ENCODE results near the gene ESX1. TPM values are rescaled to one million over a fixed set of nuclear protein-coding genes. Genes with fewer than 3 reads are reported as not detected.
A peak's percentile ranks its signal among the peaks of the same experiment; 100 is the strongest.

ESX1 gene
- polyA plus RNA-seq, 2 of the 4 experiments (the other 2 are of a cell fraction), result 0.05 TPM; not detected in 1

DNA sequence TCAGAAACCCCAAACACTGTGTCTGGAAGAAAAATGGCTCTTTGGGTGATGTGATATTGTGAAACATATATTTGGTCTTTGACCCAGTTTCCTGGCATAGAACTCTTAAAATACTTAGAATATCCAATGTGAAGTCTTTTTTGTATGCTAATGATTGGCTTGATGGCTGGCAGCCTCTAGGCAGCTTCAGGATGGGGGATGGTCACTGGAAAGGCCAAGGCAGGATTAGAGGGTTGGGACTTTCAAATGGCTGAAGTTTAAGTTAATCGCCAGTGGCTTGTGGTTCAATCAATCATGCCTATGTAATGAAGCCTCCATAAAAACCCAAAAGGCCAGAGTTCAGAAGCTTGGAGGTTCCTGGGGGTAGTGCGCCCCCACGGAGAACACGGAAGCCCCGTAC, 33.5 kb upstream of the ESX1 start:
- ATAC-seq, result no peak
- CTCF ChIA-PET, result no interaction called here

GRCh38 chrX:104285201-104285600, 30.5 kb upstream of the ESX1 start:
- DNase-seq (ENCODE audit: low read depth in 1 of 2, low spot score in 1 of 2) (no peak), FAIRE-seq (peak; percentile 23), ATAC-seq (no peak)
- POLR2A ChIA-PET, result no interaction called here
- CTCF ChIA-PET, result interaction anchor here (1.1 to 2.7 kb wide), 2 partner anchors 15 to 24 kb away, joined by 3 to 8 read pairs; no protein-coding TSS in a partner anchor
- Histone ChIP-seq H3K4me2 (no peak overlapping the region), H3K27ac (no peak overlapping the region), H3K9me3 (no peaks in the 10 kb centered on the region), H3K4me3 (no peak overlapping the region), H3K4me1 (no peaks in the 10 kb centered on the region)
- TF ChIP-seq CHD2 (IDR thresholded peaks at IDR 0.05; ENCODE audit: low read length, partially characterized antibody) (no peak), NFE2L2 (conservative IDR thresholded peaks at IDR 0.05; ENCODE audit: low read length) (no peak), ZNF302 (CRISPR knock-in tag; IDR thresholded peaks at IDR 0.05) (no peak)
- TF ChIP-seq, protein P1, sequence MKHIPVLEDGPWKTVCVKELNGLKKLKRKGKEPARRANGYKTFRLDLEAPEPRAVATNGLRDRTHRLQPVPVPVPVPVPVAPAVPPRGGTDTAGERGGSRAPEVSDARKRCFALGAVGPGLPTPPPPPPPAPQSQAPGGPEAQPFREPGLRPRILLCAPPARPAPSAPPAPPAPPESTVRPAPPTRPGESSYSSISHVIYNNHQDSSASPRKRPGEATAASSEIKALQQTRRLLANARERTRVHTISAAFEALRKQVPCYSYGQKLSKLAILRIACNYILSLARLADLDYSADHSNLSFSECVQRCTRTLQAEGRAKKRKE (CRISPR knock-in tag; IDR thresholded peaks at IDR 0.05; ENCODE audit: low read depth), result no peak
- WGBS (ENCODE audit: missing lambda C conversion rate), result 56% methylated on average over 4 of the region's 4 CpGs

More for the DNA sequence above, 33.5 kb upstream of the ESX1 start:
- 68% methylated on average over 5 of the region's 5 CpGs for WGBS (ENCODE audit: missing lambda C conversion rate)
- no peak for TF ChIP-seq FOXS1 (CRISPR knock-in tag; IDR thresholded peaks at IDR 0.05)
- TF ChIP-seq RNF2 (IDR thresholded peaks at IDR 0.05; ENCODE audit: borderline replicate concordance, low read depth), result no peak
- TF ChIP-seq NR3C1 (IDR thresholded peaks at IDR 0.05), result no peak
- TF ChIP-seq CBX2 (IDR thresholded peaks at IDR 0.05; ENCODE audit: borderline replicate concordance, low read depth), result no peak
- TF ChIP-seq FOSL2 (IDR thresholded peaks at IDR 0.05), result no peak
- no peak for TF ChIP-seq FOSL2 (CRISPR knock-in tag; IDR thresholded peaks at IDR 0.05)
- TF ChIP-seq, protein P2, sequence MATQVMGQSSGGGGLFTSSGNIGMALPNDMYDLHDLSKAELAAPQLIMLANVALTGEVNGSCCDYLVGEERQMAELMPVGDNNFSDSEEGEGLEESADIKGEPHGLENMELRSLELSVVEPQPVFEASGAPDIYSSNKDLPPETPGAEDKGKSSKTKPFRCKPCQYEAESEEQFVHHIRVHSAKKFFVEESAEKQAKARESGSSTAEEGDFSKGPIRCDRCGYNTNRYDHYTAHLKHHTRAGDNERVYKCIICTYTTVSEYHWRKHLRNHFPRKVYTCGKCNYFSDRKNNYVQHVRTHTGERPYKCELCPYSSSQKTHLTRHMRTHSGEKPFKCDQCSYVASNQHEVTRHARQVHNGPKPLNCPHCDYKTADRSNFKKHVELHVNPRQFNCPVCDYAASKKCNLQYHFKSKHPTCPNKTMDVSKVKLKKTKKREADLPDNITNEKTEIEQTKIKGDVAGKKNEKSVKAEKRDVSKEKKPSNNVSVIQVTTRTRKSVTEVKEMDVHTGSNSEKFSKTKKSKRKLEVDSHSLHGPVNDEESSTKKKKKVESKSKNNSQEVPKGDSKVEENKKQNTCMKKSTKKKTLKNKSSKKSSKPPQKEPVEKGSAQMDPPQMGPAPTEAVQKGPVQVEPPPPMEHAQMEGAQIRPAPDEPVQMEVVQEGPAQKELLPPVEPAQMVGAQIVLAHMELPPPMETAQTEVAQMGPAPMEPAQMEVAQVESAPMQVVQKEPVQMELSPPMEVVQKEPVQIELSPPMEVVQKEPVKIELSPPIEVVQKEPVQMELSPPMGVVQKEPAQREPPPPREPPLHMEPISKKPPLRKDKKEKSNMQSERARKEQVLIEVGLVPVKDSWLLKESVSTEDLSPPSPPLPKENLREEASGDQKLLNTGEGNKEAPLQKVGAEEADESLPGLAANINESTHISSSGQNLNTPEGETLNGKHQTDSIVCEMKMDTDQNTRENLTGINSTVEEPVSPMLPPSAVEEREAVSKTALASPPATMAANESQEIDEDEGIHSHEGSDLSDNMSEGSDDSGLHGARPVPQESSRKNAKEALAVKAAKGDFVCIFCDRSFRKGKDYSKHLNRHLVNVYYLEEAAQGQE (IDR thresholded peaks at IDR 0.05), result no peak
- no peak for TF ChIP-seq NFE2L2 (conservative IDR thresholded peaks at IDR 0.05; ENCODE audit: low read length)
- no peak for TF ChIP-seq GATA3 (IDR thresholded peaks at IDR 0.05; ENCODE audit: borderline replicate concordance)
- TF ChIP-seq EHMT2 (IDR thresholded peaks at IDR 0.05; ENCODE audit: low read depth), result no peak
- TF ChIP-seq, protein P3, sequence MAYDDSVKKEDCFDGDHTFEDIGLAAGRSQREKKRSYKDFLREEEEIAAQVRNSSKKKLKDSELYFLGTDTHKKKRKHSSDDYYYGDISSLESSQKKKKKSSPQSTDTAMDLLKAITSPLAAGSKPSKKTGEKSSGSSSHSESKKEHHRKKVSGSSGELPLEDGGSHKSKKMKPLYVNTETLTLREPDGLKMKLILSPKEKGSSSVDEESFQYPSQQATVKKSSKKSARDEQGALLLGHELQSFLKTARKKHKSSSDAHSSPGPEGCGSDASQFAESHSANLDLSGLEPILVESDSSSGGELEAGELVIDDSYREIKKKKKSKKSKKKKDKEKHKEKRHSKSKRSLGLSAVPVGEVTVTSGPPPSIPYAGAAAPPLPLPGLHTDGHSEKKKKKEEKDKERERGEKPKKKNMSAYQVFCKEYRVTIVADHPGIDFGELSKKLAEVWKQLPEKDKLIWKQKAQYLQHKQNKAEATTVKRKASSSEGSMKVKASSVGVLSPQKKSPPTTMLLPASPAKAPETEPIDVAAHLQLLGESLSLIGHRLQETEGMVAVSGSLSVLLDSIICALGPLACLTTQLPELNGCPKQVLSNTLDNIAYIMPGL (CRISPR knock-in tag; IDR thresholded peaks at IDR 0.05; ENCODE audit: borderline replicate concordance), result no peak
- TF ChIP-seq BCL3 (IDR thresholded peaks at IDR 0.05), result no peak
- TF ChIP-seq ZC3H11A (IDR thresholded peaks at IDR 0.05), result no peak
- TF ChIP-seq, protein P4, sequence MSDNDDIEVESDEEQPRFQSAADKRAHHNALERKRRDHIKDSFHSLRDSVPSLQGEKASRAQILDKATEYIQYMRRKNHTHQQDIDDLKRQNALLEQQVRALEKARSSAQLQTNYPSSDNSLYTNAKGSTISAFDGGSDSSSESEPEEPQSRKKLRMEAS (IDR thresholded peaks at IDR 0.05), result no peak
- no peak for TF ChIP-seq EP300 (IDR thresholded peaks at IDR 0.05)
- no peak for TF ChIP-seq MAFK (IDR thresholded peaks at IDR 0.05; ENCODE audit: partially characterized antibody)
- no peak for TF ChIP-seq TP53 (CRISPR knock-in tag; IDR thresholded peaks at IDR 0.05)
- no peak for TF ChIP-seq HOXA7 (CRISPR knock-in tag; IDR thresholded peaks at IDR 0.05)
- TF ChIP-seq ESRRA (IDR thresholded peaks at IDR 0.05; ENCODE audit: borderline replicate concordance, low read length), result no peak
- no peak for TF ChIP-seq NPAS2 (CRISPR knock-in tag; IDR thresholded peaks at IDR 0.05; ENCODE audit: borderline replicate concordance)
- TF ChIP-seq ZFP36 (IDR thresholded peaks at IDR 0.05; ENCODE audit: borderline replicate concordance, partially characterized antibody), result no peak
- H3K4me1 ChIP-seq, result no peaks in the 10 kb centered on the region
- no peak overlapping the region for H3K4me3 ChIP-seq
- H3K4me2 ChIP-seq, result no peak overlapping the region
- no peaks in the 10 kb centered on the region for H3K9me3 ChIP-seq
- no peak for DNase-seq (ENCODE audit: low read depth in 1 of 2, low spot score in 1 of 2)
- no peak for FAIRE-seq
- no peak overlapping the region for H3K27ac ChIP-seq
- POLR2A ChIA-PET, result no interaction called here
